Parathyroid adenoma (tissue), 2 donors: Measurements from ENCODE around the gene SMR3A.

Experiments used
- H2AFZ ChIP-seq: fragments of 300-600 bp; sonication (generic); one replicate; pipeline ENCODE4 v1.7.0; 2017; ENCODE audit warnings: antibody characterized with exemption, mild to moderate bottlenecking
- H3K27ac ChIP-seq: fragments of 300-600 bp; sonication (generic); one replicate; pipeline ENCODE4 v1.7.0; 2017
- H3K27me3 ChIP-seq: fragments of 300-600 bp; sonication (generic); one replicate; pipeline ENCODE4 v1.7.0; 2017; ENCODE audit warnings: low read length; ENCODE audit not compliant: control insufficient read depth, insufficient read depth
- H3K36me3 ChIP-seq: fragments of 300-600 bp; sonication (generic); one replicate; pipeline ENCODE4 v1.7.0; 2017; ENCODE audit warnings: low read length; ENCODE audit not compliant: control insufficient read depth, insufficient read depth
- H3K4me1 ChIP-seq: fragments of 300-600 bp; sonication (generic); one replicate; pipeline ENCODE4 v1.7.0; 2017; ENCODE audit warnings: control low read depth
- H3K4me2 ChIP-seq: fragments of 300-600 bp; sonication (generic); one replicate; pipeline ENCODE4 v1.7.0; 2017; ENCODE audit warnings: low read length
- H3K4me3 ChIP-seq: fragments of 300-600 bp; sonication (generic); one replicate; pipeline ENCODE4 v1.7.0; 2017; ENCODE audit warnings: low read depth, low read length
- H3K79me2 ChIP-seq: fragments of 300-600 bp; sonication (generic); one replicate; pipeline ENCODE4 v1.7.0; 2017; ENCODE audit warnings: control low read depth
- H3K9ac ChIP-seq: fragments of 300-600 bp; sonication (generic); one replicate; pipeline ENCODE4 v1.7.0; 2017; ENCODE audit warnings: mild to moderate bottlenecking
- H3K9me3 ChIP-seq: fragments of 300-600 bp; sonication (generic); one replicate; pipeline ENCODE4 v1.7.0; 2017; ENCODE audit warnings: low read length; ENCODE audit not compliant: control insufficient read depth
- TF ChIP-seq, protein P1 (sequence below): fragments of 300-600 bp; sonication (generic); IDR thresholded peaks from one replicate; pipeline ENCODE4 v1.7.0; 2017; ENCODE audit warnings: antibody characterized with exemption, mild to moderate bottlenecking
- donor health status: primary hyperparathyroidism.

SMR3A gene

GRCh38 chr4:70336043-70336442 is 24.5 kb upstream of the SMR3A start:
- TF ChIP-seq, protein P1, sequence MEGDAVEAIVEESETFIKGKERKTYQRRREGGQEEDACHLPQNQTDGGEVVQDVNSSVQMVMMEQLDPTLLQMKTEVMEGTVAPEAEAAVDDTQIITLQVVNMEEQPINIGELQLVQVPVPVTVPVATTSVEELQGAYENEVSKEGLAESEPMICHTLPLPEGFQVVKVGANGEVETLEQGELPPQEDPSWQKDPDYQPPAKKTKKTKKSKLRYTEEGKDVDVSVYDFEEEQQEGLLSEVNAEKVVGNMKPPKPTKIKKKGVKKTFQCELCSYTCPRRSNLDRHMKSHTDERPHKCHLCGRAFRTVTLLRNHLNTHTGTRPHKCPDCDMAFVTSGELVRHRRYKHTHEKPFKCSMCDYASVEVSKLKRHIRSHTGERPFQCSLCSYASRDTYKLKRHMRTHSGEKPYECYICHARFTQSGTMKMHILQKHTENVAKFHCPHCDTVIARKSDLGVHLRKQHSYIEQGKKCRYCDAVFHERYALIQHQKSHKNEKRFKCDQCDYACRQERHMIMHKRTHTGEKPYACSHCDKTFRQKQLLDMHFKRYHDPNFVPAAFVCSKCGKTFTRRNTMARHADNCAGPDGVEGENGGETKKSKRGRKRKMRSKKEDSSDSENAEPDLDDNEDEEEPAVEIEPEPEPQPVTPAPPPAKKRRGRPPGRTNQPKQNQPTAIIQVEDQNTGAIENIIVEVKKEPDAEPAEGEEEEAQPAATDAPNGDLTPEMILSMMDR = no peak
- Histone ChIP-seq H3K4me2 (no peak overlapping the region), H3K4me1 (no peaks in the 10 kb centered on the region)

DNA sequence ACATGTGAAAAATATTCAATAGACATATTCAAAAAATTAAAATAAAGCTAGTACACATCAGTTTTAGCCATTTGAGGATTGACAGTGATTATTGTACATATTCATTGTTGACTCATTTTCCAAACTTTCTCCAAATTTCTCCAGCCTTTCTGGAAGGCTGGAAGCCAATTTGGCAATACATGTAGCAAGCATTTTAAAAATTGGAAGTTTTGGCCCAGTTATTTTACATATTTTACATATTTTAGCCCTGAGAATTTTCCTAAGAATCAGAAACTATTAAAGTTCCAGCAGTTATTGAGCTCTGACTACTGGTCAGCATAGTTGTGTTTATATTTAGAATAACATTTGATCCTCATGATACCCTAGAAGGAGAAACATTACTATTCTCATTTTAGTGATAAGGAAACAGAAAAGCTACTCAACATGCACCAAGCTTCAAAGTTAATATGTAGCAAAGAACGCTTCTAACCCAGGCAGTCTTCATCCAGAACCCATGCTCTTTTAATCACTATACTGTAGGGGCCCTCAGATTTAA is 22.6 kb upstream of the SMR3A start:
- H3K4me1 ChIP-seq = no peaks in the 10 kb centered on the region
- no peak overlapping the region for H2AFZ ChIP-seq
- no peaks in the 10 kb centered on the region for H3K9me3 ChIP-seq
- H3K36me3 ChIP-seq = no peaks in the 10 kb centered on the region
- no peak overlapping the region for H3K9ac ChIP-seq
- no peak overlapping the region for H3K4me2 ChIP-seq
- TF ChIP-seq, protein P1 = no peak
- H3K4me3 ChIP-seq = no peak overlapping the region
- H3K79me2 ChIP-seq = no peaks in the 10 kb centered on the region
- no peaks in the 10 kb centered on the region for H3K27me3 ChIP-seq
- H3K27ac ChIP-seq = no peak overlapping the region

More at GRCh38 chr4:70336043-70336442, 24.5 kb upstream of the SMR3A start:
- Histone ChIP-seq H2AFZ (no peak overlapping the region), H3K36me3 (no peaks in the 10 kb centered on the region), H3K9me3 (no peaks in the 10 kb centered on the region), H3K27ac (no peak overlapping the region), H3K4me3 (no peak overlapping the region), H3K79me2 (no peaks in the 10 kb centered on the region), H3K27me3 (no peaks in the 10 kb centered on the region), H3K9ac (no peak overlapping the region)

GRCh38 chr4:70356185-70356584 is 4.4 kb upstream of the SMR3A start:
- Histone ChIP-seq H3K36me3 (no peaks in the 10 kb centered on the region), H3K9me3 (no peaks in the 10 kb centered on the region), H2AFZ (no peak overlapping the region), H3K4me3 (no peak overlapping the region), H3K9ac (no peak overlapping the region), H3K27ac (no peak overlapping the region), H3K4me1 (no peaks in the 10 kb centered on the region), H3K27me3 (no peaks in the 10 kb centered on the region), H3K79me2 (no peaks in the 10 kb centered on the region), H3K4me2 (peak overlapping the region; percentile 22)
- TF ChIP-seq, protein P1 = no peak

- H3K4me3 ChIP-seq = no peak overlapping the region
- no peaks in the 10 kb centered on the region for H3K27me3 ChIP-seq
- H3K4me1 ChIP-seq = no peaks in the 10 kb centered on the region
- H3K9me3 ChIP-seq = no peaks in the 10 kb centered on the region
- H3K9ac ChIP-seq = no peak overlapping the region
- H3K4me2 ChIP-seq = no peak overlapping the region
- no peaks in the 10 kb centered on the region for H3K36me3 ChIP-seq
- no peaks in the 10 kb centered on the region for H3K79me2 ChIP-seq
- H2AFZ ChIP-seq = no peak overlapping the region
- no peak overlapping the region for H3K27ac ChIP-seq
- TF ChIP-seq, protein P1 = no peak
Measured at GRCh38 chr4:70359115-70359661, 1.4 kb upstream of the SMR3A start.

DNA sequence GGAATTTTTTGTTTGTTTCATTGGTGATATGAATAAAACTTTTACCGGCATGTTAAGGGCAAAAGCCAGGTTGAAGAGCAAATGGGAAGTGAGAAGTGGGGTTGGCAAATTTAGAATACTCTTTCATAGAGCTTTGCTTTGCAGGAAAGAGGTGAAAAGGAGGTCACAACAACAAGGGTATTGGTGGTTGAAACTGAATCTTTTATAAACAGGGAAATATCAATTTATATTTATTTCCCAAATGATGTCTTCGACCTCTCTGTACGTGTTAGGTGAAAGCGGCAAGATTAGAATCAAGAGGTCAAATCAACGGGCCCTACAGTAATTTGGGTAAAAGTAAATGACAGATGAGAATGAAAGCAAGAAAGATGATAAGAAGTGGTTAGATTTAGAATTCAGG is 3.4 kb downstream of the SMR3A start:
- no peaks in the 10 kb centered on the region for H3K36me3 ChIP-seq
- TF ChIP-seq, protein P1 = no peak
- no peak overlapping the region for H3K4me3 ChIP-seq
- H3K9me3 ChIP-seq = no peaks in the 10 kb centered on the region
- H3K9ac ChIP-seq = no peak overlapping the region
- no peaks in the 10 kb centered on the region for H3K4me1 ChIP-seq
- H3K79me2 ChIP-seq = no peaks in the 10 kb centered on the region
- no peak overlapping the region for H2AFZ ChIP-seq
- H3K4me2 ChIP-seq = no peak overlapping the region
- H3K27me3 ChIP-seq = no peaks in the 10 kb centered on the region
- no peak overlapping the region for H3K27ac ChIP-seq
